Measurements from ENCODE around the gene NIBAN1.
A peak's percentile ranks its signal among the peaks of the same experiment; 100 is the strongest.
"Not testable (repeated sequence)": the region's sequence is repeated elsewhere in the genome, so short reads cannot be mapped to it uniquely, and the experiment has no call there.

The NIBAN1 gene

DNA sequence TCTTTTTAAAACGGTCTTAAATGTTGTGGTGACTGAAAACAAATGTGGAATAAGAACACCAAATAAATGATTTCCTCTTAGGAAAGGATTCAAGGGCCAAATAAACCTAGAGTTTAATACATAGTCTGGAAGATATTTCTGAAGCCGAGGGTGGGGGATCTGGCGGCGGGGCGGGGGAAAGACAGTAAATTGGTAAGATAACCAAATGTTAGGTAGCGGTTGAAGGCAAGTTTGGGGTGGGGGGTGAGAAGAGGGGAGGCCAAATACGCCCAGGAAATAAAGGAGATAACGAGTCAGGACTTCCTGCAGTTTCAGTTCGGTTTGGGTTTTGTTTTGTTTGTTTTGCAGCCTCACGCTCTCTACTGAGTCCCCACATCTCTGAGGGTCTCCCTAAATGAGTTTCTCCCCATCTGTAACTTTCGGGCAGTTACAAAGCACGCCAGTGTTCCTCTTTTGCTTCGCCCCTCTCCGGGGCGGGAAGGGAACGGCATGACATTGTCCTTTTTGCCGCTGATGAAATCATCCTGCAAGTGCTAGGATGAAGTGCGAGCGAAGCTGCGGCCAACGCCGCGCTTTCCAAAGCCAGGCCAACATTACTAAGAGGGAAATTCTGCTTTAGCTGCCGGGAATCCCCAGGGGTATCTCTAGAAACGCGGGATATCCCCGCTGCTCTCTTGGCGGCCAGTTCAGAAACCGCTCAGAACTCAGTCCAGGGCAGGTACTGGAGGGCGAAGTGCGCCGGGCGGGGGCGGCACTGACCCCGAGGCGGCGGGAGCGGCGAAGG is 844 bp downstream of the NIBAN1 start:
- peak; percentile 42 to 46 for DNase-seq (ENCODE audit: low read depth in 2 of 2)

DNA sequence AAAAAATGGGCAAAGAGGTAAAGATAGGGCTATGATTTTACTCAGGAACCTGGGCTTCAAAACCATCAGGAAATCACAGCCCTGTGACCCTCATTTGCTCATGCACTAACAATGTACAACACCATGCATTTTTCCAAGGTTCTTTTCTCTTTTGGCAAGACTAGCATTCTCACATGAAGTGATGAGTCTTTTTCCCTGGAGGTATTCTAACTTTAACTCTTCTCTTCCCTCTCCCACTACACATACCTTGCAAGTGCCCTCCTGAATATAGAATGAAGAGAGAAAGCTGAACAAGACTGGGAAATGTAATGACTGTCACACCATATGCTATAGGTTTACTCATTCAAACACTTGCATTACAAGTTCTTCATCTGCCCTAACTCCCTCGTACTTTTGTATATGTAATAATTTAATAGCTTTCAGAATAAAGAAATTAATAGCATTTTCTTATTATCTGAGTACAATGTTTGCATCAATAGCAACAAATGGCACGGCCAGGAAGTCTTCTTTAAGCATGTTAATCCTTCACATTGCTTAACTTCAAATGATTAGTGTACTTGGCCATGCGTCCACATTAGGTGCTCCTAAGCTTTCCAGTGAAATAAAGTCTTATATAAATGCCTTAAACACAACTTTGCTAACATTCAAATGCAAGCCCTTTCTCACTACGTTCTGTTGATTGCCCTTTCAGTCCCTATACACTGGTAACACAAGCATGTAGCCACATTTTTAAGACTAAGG is 1.8 kb downstream of the NIBAN1 start:
- DNase-seq (ENCODE audit: low read depth in 2 of 2), result no peak

DNA sequence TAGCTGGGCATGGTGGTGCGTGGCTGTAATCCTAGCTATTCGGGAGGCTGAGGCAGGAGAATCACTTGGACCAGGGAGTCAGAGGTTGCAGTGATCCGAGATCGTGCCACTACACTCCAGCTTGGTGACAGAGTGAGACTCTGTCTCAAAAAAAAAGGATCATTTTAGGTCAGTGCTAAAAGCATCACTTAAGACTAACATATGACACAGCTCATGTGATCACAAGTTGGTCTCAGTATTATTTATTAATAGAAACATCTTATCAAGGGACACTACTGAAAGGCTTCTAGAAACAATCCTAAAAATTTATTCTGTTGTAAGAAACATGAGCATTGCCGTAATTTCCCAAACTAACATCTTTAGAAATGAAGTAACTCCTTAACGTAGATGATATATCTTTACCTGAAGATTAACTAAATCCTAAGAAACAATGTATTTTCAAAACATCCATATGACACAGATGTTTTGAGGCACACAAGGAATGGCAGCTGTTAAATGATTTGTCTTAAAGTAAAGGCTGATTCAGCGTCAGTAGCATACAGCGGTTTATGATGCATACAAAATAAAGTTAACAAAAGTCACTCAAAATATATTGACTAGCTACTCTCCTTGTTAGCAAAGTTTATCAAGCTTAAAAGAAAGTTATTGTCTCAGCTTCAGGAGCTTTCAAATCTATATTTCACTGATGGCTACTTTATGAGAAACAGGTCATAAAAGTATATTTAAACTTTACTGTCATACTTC is 2.6 kb downstream of the NIBAN1 start:
- no peak for DNase-seq (ENCODE audit: low read depth in 2 of 2)

DNA sequence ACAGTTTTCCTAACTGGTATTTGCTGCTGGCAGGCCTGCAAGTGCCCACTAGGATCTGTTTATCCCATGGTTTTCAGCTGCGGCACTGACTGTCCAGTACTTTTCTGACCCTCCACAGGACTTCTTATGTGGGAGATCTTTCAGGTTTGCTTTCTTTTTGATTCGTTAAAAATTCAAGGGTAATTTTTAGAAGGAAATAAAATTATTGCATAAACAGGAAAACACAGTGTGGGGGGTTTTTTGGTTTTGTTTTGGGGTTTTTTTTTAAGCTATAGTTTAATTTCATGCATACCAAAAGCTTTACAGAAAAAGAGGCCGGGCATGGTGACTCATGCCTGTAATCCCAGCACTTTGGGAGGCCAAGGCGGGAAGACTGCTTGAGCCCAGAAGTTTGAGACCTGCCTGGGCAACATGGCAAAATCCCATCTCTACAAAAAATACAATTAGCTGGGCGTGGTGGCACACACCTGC is 3.6 kb downstream of the NIBAN1 start:
- DNase-seq (ENCODE audit: low read depth in 2 of 2), result no peak

DNA sequence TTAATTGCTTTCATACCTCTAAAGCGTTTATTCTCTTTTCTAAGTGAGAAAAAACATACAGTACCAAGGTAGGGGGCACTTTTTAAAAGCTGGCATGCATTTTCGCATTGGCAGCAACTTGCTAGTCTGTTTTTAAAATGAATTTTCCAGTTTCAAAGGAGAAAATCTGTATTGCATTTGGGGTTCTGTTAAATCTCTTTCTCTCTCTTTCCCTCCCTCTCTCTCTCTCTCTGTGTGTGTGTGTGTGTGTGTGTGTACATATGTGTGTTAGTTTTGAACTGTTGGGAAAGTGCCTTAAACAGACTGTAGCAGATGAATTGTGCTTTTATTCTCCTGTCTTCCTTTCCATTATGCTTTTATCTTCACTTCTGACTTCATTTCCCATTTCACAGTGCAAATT is 7.3 kb downstream of the NIBAN1 start:
- DNase-seq (ENCODE audit: low read depth in 2 of 2), result no peak

DNA sequence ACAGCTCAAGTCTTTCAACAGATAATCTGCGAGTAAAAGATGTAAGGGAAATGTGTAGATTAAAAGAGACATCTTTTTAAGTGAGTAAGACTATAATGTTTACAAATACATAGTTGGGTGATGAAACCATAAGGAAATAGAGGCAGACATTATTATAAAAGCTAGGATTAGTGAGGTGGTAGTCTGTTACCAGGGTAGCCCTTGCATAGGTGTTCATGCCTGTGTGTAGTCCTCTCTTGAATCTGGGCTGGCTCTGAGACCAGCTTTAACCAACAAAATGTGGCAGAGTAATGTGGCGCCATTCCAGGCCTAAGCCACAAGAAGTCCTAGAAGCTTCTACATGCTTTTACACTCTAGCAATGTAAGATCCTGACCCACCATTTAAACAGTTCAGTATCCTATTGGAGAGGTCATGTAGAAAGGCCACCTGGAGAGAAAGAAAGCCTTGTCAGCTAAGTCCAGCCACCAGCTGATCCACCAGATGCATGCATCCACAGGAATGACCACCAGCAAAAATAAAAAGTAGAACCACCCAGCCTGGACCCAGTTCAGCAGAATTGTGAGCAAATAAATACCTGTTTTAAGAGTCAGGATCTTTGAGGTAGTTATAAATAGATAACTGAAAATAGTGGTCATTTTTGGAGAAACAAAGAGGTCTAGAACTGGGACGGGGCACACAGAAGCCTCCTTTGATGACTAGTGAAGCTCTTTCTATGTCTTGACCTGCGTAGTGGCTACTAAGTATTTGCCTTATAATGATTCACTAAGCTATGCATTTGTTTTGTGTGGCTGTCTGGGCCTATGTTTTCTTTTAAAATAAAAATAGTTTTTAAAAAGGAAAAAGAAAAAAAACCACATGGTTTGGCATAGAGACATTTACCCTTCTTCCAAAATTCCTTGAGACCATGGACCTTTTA is 8.1 kb downstream of the NIBAN1 start:
- DNase-seq (ENCODE audit: low read depth in 2 of 2), result no peak

DNA sequence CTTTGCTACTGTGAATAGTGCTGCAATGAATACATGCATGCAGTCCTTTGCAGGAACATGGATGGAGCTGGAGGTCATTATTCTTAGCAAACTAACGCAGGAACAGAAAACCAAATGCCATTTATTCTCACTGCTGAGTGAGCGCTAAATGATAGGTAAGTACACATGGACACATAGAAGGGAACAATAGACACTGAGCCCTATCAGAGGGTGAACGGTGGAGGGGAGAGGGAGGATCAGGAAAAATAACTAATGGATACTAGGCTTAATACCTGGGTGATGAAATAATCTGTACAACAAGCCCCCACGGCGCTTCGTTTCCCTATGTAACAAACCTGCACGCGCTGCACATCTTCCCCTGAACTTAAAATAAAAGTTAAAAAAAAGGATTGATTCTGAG is 8.9 kb downstream of the NIBAN1 start:
- no peak for DNase-seq (ENCODE audit: low read depth in 2 of 2)

DNA sequence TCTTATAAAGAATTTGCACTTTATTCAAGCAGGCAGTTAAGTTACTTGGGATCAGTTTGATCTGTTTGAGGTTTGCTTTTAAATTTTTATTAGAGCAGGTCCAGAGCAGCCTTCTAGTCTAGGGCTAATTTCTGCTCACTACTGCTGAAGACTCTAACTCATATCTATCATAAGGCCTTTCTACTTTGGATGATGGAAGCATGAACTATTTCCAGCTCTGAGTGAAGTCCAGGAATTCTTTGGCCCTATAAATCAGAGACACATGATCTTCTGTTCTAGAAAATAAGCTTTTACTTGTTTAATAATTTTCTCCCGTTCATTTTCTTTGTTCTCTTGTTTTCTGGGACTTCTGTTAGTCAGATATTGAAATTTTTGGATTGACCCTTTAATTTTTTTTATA is 14.7 kb downstream of the NIBAN1 start:
- DNase-seq (ENCODE audit: low read depth in 2 of 2), result no peak

DNA sequence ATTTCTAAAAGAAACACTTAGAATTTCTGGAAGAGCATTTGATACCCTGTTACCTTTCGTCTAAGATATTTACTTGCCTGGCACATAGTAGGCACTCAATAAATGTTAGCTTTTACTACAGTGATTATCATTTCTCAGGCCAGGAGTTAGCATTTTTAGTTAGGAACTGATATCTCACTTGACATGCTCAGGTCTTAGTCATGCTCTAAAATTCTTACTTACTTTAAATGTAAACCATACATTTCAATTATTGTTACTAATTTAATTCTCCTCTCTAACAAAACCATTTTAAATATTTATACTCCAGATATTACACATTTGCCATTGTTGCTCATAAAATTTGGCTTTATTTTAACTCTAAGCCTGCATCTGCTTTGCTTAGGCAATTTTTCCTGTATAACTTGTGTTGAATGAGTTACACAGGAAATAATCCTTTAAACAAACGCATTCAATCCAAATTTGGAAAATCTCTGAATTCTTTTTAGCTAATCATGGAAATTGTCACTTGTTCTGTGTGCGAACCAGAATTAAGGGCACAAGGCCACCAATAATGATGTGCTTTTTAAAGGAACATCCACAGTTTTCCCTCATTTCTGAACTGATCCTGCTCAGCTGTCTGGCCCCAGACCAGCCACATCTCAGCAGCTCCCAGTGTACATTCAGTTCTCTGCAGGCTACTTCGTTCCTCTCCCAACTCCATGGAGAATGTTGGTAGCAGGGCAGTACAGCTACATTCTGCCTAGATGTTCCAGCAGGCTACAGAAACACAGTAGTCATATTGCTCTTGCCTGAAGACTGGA is 15.6 kb downstream of the NIBAN1 start:
- DNase-seq (ENCODE audit: low read depth in 2 of 2), result no peak

DNA sequence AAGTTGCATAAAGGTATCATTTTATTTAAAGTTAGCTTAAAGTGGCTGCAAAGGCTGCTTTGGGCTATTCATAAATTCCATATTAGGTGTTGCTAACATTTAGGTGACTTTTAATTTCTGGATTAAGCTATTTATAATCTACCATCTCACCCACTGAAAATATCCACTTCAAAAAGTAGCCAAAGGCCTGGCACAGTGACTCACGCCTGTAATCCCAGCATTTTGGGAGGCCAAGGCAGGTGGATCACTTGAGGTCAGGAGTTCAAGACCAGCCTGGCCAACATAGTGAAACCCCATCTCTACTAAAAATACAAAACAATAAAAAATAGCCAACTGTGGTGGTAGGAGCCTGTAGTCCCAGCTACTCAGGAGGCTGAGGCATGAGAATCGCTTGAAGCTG is 16.4 kb downstream of the NIBAN1 start:
- DNase-seq (ENCODE audit: low read depth in 2 of 2), result not testable (repeated sequence)

DNA sequence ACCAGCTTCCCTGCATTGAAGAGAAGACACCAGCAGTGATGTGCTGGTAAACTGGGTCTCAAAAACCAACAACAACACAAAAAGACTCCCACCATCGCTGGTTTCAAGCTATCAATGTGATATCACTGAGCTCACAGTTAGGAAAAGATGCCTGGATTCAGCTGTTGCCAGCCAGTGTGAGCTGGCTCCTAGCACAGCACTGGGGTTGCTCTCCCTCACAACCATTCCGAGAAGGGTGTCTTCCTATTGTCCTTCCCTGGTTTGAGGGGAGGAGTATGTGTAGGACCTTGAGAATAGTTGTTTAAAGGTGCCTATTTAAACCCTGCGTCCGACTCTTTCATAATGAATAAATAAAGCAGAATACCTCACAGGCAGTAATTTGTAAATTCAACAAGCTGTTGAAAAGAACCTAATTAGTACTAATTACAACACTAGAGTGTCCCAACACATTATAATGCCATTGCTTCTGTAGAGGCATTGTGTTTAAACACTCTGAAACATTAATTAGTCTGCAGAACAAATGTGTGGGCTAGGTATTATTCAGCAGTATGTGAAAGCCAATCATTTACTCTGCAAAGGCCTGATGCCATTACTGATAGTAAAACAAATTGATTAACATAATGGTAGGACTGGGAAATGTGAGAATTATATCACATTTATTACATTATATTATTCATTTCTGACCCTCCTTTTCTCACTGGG is 17.2 kb downstream of the NIBAN1 start:
- no peak for DNase-seq (ENCODE audit: low read depth in 2 of 2)

DNA sequence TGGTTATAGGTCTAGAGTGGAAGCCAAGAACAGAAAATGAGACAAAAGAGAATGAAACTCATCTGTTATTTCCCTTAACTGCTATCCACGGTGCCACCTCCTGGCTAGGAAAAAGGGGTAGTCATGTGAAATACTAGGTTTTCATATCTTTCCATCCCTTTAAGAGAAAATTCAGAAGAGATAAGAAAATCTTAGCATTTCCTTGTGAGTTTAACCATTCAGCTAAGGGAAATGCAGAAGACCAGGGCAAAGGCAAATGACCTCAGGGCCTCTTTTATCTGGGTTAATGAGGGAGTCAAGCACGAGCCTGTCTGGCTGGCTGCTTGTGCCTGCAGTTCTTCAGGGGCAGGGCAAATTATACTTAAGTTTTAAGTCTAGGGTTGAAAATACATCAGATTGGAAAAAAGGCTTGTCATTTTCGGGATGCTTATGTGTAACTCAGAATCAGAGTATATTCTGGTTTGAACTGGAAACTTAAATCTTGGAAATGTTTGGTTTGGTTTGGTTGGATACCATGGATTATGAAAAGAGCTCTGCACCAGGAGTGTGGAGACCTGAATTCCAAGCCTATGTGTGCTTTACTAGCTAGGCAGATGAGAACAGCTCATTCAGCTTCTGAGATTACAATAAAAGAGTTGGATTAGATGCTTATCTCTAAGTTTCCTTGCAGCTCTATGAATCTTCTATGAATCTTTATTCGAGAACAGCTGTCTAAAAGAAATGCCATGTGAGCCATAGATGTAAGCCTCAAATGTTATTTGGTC is 19.9 kb downstream of the NIBAN1 start:
- no peak for DNase-seq (ENCODE audit: low read depth in 2 of 2)

DNA sequence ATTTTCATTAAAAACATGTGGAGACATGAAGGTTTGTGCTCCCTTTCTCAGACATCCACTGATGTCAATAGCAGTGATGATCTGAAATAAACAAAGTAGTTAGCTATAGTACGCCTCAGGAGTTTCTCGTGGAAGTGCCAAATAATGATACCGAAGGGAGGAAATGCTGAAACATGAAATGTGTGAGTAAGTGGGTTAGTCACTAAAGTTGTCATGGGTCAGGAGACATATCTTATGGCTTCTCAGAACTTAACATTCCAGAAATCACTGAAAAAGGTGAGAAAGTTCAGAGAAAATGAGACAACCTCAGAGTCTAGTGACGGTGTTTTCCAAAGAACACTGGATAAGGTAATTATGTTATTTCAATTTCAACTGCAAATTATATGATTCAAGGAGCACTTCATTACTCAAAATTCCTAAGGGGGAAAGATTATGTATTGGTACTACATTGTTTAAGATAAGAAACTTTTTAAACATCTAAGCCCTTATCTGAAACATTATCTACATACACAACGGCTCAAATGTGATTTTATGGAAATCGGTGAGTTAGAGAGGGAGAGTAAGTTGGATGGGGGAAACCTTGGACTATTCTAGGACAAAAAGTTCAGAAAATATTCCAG is 20.6 kb downstream of the NIBAN1 start:
- no peak for DNase-seq (ENCODE audit: low read depth in 2 of 2)

DNA sequence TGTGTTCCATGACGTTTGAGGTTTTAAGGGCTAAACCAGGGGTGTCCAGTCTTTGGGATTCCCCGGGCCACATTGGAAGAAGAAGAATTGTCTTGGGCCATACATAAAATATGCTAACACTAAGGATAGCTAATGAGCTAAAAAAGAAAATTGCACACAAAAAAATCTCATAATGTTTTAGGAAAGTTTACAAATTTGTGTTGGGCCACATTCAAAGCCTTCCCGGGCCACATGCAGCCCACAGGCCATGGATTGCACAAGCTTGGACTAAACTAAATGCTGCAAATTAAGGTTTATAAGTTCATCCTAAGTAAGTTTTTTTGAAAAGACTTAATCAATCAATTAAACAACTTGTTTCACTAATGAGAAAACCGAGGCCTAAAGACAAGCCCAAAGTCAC is 21.9 kb downstream of the NIBAN1 start:
- no peak for DNase-seq (ENCODE audit: low read depth in 2 of 2)

DNA sequence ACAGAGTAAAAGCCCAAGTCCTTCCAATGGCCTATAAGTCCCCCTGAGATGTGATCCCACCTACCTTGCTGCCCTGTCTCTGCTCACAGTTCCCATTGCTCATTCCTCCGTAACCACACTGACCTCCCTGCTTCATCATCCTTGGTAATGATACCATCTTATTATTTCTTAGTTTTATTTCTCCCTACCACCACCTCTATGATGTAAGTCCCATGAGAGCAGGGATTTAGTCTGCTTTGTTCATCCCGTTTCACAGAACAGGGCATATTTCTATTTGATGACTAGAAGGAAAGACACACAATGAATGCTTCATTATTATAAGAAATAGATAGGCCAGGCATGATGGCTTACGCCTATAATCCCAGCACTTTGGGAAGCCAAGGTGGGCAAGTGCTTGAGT is 22.5 kb downstream of the NIBAN1 start:
- no peak for DNase-seq (ENCODE audit: low read depth in 2 of 2)

DNA sequence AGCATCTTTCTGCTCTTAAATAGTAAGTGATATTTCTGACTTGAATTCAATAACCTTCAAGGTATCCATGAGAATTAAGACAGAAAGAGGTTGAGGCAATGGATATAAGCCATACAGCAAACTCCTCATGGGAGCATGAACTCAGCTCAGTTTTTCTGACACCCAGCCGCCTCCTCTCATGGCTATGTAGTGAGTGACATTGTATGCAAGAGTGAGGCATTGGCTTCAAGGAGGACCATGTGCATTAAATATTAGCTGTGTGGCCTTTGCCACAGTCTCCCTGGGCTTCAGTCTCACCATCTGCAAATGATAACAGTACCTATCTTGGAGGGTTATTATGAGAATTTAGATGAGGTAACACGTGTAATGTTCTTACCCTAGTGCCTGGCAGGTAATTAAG is 23.4 kb downstream of the NIBAN1 start:
- DNase-seq (ENCODE audit: low read depth in 2 of 2), result no peak

DNA sequence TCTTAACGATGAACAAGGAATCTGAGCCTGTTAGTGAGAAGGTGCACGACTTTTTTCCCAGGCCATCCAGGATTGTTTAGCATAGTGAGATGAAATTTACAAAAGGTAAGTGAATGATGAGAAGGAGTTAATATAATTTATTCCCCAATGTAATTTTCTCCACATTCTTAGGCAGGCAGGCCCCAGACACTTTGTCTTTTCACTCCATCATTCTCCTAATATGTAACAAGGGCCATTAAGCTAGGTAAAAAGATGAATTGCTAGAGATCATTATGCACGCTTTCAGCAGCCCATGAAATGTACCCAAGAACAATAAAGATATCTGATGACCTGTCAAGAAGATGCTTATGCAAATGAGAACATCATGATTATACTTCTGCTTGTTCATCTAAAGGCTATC is 24.1 kb downstream of the NIBAN1 start:
- no peak for DNase-seq (ENCODE audit: low read depth in 2 of 2)

DNA sequence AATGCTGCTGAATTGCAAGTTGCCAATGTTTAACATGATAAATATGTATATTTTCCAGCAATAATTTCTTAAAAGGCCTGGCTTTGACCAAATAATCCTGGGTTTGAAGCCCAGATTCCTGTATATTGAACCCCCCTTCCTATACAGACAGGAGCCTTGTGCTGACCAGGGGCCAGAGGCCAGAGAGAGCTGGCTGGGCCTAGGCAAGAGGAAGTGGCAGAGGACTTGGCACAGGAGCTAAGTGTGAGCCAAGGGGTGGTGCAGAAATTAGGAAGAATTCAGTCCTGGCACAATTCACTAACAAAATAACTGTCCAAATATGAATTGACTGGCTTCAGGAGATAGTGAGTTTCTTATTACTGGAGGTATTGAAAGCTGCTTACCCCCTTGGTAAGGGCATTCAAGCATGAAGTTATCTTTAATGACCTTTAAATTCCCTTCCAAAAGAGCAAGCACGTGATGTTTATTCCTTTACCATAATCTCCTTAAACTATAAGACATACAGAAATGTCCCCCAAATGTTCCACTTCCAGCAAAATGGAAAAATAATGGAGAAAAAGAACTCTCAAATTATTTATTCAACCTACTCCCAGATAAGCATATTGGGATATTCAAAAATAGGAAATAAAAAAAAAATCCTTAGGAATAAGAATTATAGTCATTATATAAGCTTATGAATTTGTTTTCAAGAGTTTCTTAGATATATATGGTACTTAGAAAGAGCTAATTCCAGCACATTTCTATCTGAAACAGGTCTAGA is 26.6 kb downstream of the NIBAN1 start:
- DNase-seq (ENCODE audit: low read depth in 2 of 2), result no peak

Data from activated CD4-positive, alpha-beta T cell treated with anti-CD3 and anti-CD28 coated beads for 24 hours (primary cell).